HG02970 (cell line): ENCODE measurements around the gene TTLL11.

Source experiments
- ATAC-seq: cut with Tn5 transposase; IDR thresholded peaks from one replicate; pipeline ENCODE4 v1.9.1; 2021; ENCODE audit warnings: mild to moderate bottlenecking, moderate library complexity, moderate number of reproducible peaks; ENCODE audit not compliant: unreplicated experiment, low FRiP score

TTLL11 gene

DNA sequence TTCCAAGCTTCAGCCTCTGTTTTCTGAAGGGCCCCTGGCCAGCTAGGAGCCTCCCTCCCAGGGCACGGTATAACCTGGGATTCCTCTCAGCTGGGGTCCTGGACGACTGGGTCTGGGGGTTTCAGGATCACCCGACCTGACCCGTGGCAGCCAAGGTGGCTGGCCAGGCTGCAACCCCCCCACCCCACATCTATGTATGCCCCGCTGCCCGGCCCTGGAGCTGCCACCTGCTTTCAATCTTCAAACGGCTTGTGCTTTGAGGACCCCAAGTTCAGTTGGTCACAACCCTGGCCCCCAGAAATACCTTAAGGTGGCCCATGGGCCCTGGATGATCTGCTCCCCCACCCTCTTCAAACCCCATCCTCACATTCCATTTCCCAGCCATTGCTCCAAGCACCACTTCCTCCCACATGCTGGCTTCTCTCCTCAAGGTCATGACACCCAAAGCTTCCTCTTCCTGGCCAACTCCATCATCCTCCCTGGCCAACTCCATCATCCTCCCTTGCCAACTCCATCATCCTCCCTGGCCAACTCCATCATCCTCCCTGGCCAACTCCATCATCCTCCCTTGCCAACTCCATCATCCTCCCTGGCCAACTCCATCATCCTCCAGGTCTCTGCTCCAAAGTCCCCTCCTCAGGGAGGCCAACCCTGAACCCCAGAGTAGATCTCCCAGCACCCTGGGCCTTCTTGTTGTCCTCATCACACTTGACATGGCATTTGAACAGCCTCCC is 17.2 kb upstream of the TTLL11 start:
- ATAC-seq: no peak

DNA sequence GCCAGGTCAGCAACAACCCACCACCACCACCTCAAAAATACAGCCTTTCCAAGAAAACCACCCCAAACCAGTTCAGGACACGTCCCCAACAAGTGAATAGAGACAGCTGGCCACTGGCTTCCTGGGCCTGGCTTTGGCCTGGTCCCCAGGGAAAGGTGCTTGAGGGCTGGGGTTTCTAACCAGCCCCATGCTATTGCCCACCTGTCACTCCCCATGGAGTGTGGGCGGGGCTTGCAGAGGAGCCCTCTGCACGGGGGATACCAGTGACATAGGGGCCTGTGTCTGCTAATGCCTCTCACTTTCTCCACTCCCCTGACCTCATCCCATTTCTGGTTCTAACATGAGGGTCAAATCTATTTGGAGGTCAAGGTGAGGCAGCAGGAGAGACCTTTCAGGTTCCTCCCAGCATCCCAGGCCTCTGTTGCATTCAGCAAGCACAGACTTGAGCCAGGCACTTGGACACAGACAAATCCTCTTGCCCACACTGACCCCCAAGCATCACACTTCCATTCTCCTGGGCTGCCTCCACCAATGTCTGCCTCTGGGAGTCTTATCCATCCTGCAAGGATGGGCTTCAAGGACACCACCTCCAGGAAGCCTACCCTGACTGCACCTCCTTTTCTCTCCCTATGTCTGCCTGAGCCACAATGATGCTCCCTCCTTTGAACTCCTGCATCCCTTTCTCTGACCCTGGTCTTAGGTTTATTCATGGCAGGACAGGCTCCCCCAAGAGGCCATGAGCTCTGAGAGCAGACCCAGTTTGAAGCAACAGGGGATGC is 16.1 kb upstream of the TTLL11 start:
- no peak for ATAC-seq

DNA sequence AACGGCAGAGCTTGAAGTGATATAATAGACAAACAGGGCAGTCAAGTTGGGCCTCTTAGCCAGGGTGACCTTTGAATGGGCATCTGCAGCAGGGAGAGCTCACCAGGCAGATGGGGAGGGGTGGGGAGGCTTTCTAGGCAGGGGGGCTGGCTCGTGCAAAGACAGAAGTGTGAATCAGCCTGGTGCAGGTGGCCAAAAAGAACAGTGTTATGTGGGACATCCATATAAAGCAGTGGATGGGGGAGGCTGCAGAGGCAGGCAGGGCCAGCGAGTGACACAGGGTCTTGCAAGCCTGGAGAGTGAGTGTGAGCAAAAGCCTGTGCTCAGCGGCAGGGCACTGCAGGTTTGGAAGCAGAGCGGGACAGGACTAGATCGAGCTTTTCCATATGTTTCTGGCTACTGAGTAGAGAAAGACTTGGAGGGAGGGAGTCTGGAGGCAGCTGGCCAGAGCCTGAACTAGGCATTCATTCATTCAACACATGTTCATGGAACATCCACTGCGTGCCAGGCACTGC is 14.2 kb upstream of the TTLL11 start:
- no peak for ATAC-seq

DNA sequence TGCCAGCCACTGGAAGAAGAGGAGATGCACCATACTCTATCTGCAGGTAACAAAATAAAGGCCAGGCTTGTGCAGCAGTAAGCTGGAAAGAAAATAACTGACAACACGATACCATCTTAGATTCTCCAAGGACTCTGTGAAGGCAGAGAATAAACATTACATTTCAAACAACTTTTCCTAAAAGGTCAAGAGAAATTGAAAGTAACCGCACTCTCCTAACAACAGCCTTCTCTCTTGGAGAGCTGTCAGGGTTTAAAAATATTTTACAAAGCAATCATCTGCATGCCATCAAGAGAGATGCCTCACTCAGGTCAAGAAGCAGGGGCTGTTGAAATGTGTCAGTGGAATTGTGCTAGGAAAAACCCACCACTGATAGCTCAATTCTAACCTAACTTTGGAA is 13.5 kb upstream of the TTLL11 start:
- no peak for ATAC-seq

DNA sequence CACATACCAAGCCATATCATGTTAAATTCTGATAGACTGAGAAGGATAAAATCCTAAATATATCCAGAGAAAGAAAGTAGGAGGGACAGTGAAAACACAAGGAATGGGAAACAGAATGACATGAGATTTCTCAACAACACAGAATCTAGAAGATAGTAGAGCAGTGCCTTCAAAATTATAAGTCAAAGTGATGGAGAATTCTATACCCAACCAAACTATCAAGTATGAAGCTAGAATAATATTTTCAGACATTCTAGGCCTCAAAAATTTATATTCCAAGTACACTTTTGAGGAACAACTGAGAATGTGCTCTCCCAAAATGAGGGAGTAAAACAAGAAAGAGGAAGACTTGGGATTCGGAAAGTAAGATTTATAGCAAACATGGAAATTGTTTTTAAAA is 10.9 kb upstream of the TTLL11 start:
- ATAC-seq: no peak

DNA sequence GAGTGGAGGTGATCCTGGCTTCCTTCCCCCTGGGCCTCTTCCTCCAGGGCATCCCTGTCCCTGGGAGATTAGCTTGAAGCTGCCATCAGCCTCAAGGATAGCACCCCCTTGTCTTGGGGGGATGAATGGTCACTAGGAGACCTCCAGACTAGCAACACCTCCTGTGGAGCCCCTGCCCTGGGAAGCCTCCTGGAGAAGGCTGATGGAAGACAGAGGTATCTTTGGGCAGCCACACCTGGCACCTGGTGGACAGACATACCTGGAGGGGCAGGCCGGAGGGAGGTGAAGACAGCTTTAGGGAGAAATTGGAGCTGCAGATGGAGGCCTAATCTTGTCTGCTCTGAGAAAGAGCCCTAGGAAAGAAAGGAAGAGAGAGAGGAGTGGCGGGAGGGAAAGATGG is 9.0 kb upstream of the TTLL11 start:
- no peak for ATAC-seq

DNA sequence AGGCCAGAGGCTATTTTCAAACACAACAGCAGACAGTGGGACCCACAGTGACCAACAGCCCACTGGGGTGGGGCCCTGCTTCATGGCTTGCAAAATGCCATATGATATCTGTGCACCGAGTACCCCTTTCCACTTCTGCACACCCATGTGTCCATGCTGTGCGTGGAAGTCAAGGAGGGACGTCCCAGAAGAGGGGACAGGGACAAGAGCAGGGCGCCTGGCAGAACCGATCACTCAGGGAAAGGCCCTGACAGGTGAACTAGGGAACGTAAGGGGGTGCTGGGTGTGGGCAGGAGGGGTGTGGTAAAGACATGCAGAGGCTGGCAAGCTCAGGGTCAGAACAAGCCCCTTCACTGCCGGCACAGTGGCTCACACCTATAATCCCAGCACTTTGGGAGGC is 7.6 kb upstream of the TTLL11 start:
- no peak for ATAC-seq

DNA sequence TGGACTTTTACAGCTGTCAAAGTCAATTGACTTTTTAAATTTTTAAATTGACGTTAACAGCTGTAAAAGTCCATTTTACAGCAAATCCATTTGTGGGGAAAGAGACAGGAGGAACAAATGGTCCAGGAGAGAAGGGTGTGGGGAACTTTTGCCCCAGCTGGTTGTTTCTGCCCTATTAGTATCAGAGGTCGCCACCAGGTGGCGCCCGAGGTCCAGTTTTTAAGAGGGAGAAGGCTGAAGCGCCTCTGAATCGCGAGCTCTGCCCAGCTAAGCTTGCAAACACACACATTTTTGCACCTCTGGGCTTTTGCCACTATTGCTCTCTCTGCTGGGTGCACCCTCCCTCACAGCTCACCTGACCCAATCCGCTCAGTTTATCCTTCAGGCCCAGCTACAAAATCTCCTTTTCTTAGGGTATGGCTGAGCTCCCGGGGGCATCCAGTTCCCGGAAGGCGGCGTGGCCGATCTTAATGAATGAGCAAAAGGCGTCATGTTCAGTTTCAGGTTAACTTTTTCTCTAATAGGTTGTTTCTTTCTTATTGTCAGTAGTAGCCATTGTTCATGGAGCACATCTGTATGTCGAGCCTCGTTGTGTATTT is 6.3 kb upstream of the TTLL11 start:
- no peak for ATAC-seq

DNA sequence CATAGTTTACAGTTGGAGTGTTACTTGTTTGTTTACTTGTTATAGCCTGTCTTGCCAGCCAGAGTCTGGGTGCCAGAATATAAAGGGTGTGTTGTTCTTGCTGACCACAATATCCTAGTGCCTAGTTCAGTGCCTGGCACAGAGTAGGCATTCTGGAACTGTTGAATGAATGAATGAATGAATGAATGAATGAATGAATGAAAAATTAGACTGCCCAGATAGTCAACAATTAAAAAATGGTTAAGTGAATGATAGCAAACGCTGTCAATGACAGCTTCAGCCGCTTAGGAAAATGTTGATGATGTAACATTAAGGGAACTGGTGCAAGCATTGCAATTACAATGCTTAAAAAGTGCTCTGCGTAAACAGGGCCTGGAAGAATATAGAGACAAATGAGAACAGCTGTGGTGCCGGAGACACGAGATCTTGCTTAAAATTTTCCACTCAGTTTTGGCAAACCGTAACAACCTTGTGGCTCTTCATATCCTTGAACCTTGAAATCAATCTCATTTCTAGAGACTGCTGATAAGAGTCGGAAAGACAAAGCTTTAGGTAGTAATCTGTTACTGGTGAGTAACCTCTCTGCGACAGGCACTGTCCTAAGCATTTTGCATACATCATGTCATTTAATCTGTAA is 4.7 kb upstream of the TTLL11 start:
- ATAC-seq: no peak

DNA sequence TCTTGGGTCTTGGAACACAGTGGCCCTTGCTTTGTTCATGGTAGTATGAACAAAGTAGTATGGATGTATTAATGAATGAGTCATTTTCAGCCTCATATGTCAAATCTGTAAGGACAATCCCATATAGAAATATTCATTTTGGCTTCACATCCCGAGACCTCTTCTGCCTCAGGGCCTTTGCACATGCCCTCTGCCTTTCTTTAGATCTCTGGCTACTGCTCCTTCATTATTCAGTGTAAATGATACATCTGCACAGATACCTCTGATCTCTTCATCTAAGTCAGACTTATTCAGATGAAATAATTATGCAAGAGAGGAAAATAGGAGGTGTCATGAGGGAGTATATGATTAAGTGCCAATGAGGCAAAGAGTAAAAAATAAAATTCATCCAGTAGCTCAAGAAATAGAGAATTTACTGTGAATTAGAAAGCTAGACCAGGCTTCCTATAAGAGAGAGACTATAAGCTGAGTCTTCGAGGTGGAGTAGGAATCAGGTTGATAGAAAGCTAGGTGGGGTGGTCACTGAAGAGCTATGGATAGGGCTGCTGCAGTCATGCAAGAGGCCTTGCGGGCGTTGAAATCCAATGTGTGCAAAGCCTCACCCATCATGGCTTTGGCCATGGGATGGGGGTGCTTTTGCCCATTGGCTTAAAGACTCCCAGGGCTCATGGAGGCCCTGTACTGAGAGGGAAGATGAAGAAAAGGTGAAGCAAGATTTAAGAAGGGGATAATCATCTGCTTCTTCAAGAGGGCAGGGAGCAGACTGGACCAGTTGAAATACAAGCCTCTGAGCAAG is 3.7 kb upstream of the TTLL11 start:
- no peak for ATAC-seq

DNA sequence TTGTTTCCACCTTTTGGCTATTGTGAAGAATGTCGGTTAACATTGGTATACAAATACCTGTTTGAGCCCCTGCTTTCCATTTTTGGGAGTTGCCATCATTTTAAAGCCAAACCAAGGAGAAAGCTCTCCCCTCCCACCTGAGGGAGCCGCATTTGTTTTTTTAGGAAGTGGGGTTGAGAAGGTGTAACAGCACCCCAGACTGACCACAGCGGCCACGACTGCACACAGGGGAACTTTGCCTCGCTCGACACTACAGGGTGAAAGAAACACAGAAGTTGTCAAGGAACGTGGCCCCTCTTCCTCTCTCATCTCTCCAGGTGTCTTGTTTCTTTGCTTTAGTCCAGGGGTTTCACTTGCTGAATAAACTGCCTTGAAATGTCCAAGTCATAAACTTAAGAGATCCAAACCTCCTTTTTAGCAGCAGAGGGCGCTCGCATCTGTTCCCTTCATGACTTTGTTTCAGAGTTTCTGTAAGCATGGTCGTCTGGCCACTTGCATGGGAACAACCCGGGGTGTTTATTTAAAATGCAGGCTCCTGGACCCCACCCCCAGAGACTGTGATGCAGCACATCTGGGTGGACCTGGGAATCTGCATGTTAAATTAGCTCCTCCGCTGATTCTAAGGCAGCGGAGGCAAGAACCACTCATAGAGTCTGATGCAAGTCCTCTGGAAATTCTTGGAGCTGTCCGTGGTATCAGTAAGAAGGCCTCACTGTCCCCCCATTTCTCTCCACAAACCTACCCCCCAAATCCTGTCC is 2.1 kb upstream of the TTLL11 start:
- ATAC-seq: no peak

DNA sequence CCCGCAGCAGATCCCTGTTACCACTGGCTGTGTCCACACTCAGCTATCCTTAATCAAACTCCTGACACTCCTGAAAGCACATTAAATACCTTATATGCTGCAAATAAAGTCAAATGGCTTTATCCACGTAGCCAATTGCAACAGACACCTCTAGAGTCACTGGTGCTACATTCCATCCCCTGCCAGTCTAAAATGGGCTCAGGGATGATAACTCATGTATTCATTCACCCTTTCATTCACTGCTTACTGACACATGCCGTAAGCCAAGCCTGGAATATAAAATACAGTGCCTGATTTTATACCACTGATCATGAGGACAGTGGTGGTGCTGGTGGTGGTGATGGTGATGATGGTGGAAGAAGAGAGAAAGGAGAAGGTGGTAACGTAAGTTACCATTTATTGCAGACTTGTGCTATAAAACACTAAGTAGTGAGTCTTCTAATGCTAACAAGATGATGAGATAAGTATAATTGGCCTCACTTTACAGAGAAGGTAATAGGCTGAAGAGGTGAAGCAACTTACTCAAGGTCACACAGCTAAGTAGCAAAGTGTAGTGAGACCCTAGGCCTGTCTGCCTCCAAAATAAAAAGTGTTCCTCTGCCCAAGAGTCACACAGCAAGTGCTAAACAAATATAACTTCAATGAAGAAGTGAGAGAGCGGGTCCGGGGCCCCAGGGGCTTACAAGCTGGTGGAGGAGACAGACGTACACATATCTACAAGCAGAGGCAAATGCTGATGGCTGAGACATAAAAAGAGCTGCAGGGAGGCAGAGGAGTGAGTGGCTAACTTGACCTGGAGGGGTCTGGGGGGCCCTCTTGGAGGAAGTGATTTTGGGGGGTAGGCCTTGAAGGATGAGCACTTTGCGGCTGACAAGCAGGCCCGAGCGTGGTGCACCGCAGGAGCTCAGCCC is 1.2 kb downstream of the TTLL11 start:
- ATAC-seq: no peak

DNA sequence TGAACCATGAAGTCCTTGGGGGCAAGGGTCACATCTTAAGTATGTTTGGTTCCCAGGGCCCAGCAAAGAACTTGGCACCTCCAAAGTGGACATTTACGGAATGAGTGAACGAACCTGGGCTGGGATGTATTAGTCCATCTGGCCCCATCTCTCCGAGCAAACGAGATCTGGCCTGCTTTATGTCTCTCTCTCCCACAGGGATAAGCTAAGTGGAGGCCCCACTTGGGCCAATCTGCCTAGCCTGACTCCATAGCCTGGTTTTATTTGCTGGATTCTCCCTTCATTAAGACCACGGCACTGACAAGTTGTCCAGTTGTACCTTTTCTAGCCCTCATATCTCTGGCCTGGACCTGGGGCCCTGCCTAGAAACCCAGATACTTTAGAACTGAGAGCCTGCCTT is 2.1 kb downstream of the TTLL11 start:
- no peak for ATAC-seq

DNA sequence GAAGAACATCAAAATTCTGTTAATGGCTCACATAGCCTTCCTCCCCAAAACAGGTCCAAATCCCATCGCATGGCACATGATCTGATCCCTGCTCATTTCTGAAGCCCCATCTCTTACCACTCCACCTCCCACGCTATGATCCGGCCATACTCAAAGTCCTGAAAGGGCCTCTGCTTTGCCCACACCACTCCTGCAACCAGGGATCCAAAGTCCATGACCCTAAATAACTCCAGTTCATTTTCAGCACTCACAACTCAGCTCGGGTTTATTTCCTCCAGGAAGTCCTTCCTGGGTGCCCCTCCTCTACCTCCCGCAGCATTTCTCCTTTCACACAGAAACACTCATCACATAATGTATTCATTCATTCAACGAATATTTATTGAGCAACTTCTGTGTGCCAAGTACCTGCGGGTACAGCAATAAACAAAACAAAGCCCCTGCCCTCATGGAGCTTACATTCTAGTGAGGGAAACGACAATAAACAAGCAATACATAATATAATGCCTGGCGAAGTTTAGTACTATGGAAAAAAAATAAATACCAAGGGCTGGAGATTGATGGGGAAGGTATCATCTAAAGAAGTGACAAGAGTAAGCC is 2.7 kb downstream of the TTLL11 start:
- no peak for ATAC-seq

DNA sequence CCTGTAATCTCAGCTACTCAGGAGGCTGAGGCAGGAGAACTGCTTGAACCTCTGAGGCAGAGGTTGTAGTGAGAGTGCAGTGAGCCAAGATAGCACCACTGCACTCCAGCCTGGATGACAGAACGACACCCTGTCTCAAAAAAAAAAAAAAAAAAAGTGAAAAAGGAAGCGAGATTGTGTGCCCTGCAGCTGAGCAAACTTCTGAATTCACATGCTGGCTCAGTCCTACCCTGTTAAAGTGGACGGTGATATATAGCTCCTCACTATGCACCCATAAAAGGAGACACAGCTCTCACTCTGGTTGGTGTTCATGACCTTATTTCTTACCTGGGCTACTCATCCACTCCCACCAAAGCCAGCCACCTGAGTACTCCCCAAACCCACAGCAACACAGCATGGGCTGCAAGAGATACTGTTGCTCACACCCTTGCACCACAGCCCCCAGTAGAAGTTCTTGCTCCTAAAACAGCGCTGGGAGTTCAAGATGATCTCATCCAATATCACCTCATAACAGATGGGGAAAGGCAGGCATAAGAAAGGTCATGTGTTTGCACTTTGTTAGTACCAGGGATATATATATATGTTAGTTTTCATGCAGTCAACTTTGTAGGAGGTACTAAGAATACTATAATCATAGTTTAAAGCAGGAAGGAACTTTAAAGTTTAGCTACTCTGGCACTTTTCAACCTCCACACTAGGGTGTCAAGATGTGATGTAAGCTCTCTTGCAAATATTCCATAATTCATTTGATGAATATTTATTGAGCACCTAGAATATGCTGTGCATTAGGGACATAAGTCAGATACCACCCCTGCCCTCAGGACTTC is 4.0 kb downstream of the TTLL11 start:
- ATAC-seq: no peak

DNA sequence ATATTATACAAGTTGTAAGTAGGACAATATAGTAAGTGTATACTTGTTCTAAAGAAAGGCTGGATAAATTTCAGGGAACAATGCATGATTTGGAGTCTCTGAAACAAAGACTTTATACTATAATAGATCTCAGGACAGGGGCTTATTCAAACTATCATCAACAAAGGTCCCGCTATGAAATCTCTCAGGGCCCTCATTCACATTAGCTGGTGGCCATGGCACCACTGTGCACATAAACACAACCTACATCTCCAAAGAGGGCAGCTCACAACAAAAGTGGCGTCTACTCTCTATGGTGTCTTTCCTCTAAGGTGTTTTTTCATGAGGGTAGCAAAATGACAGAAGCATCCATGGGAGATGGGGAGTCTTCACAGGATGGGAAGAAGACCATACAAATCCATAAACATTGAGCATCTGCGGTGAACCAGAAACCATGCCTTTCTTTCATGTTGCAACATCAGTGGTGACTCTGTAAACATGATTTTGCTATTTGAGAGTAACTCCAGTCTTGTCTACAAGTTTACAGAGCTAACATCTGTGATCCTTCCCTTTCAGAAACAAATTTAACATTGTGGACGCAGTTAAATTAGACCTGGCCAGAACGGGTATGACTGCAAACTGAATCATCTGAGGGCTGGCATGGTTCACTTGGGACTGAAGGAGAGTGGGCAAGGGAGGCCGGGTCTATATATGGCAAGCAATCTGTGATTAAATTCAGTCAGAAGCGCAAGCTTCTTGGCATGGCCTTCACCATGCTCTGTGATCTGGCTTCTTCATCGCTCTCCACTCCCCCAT is 5.5 kb downstream of the TTLL11 start:
- ATAC-seq: no peak
